ENCODE data around the gene WDR45B.
A peak's percentile ranks its signal among the peaks of the same experiment; 100 is the strongest.

- TF ChIP-seq CTCF (IDR thresholded peaks at IDR 0.05 in 8 of 11, conservative IDR thresholded peaks at IDR 0.05 in 3 of 11) (no peak), POLR2A (IDR thresholded peaks at IDR 0.05) (no peak), POLR2AphosphoS5 (IDR thresholded peaks at IDR 0.05) (peak in 1 of 3 donors; percentile 18)
Observed at GRCh38 chr17:82586576-82587233, 61.5 kb downstream of the WDR45B start.

Measured in spleen (tissue), 7 donors.